ENCODE measurements around the gene ZBTB17. TPM values are rescaled to one million over a fixed set of nuclear protein-coding genes. Genes with fewer than 3 reads are reported as not detected.

ZBTB17 gene
- total and polyA plus RNA-seq, 2 experiments from 2014 or later = 16.8 to 32.3 TPM

- Histone ChIP-seq H3K36me3 (replicated peaks; ENCODE audit: insufficient read depth, low read depth) (no peaks in the 10 kb centered on the region), H2AFZ (no peak overlapping the region), H3K27me3 (no peaks in the 10 kb centered on the region), H3K9me3 (ENCODE audit: low read depth) (no peaks in the 10 kb centered on the region), H3K4me3 (no peak overlapping the region), H3K9me2 (replicated peaks; ENCODE audit: insufficient read depth) (no peaks in the 10 kb centered on the region), H3K27ac (no peak overlapping the region), H4K20me1 (ENCODE audit: insufficient read depth, poor library complexity, severe bottlenecking) (no peaks in the 10 kb centered on the region), H3K4me1 (ENCODE audit: insufficient read depth) (peaks cover 3% of the 10 kb centered on the region), H3K79me2 (peaks cover 11% of the 10 kb centered on the region), H3K4me2 (no peak overlapping the region)
- TF ChIP-seq CTCF (IDR thresholded peaks at IDR 0.05; ENCODE audit: poor library complexity) = no peak
- TF ChIP-seq EZH2 (IDR thresholded peaks at IDR 0.05; ENCODE audit: borderline replicate concordance) = no peak
- no peak for TF ChIP-seq EZH2phosphoT487 (IDR thresholded peaks at IDR 0.05; ENCODE audit: low read depth, severe bottlenecking, unreplicated experiment)
- DNase-seq (ENCODE audit: low spot score) = no peak
- WGBS (ENCODE audit: low lambda C conversion rate, missing lambda C conversion rate) = 96% methylated on average over 46 of the region's 55 CpGs
Observed at GRCh38 chr1:15944308-15945010, 31.4 kb downstream of the ZBTB17 start.

GRCh38 chr1:15943992-15944307 lies 32.0 kb downstream of the ZBTB17 start:
- Histone ChIP-seq H3K79me2 (peaks cover 11% of the 10 kb centered on the region), H3K4me1 (ENCODE audit: insufficient read depth) (peaks cover 2% of the 10 kb centered on the region), H3K9me3 (ENCODE audit: low read depth) (no peaks in the 10 kb centered on the region), H4K20me1 (ENCODE audit: insufficient read depth, poor library complexity, severe bottlenecking) (peaks cover 2% of the 10 kb centered on the region), H3K27ac (no peak overlapping the region), H3K4me2 (no peak overlapping the region), H2AFZ (no peak overlapping the region), H3K36me3 (replicated peaks; ENCODE audit: insufficient read depth, low read depth) (no peaks in the 10 kb centered on the region), H3K9me2 (replicated peaks; ENCODE audit: insufficient read depth) (no peaks in the 10 kb centered on the region), H3K27me3 (no peaks in the 10 kb centered on the region), H3K4me3 (no peak overlapping the region)
- TF ChIP-seq EZH2 (IDR thresholded peaks at IDR 0.05; ENCODE audit: borderline replicate concordance) (no peak), EZH2phosphoT487 (IDR thresholded peaks at IDR 0.05; ENCODE audit: low read depth, severe bottlenecking, unreplicated experiment) (no peak), CTCF (IDR thresholded peaks at IDR 0.05; ENCODE audit: poor library complexity) (no peak)
- DNase-seq (ENCODE audit: low spot score) = no peak
- 96% methylated on average over 18 of the region's 22 CpGs for WGBS (ENCODE audit: low lambda C conversion rate, missing lambda C conversion rate)

- no peak overlapping the region for H3K27ac ChIP-seq
- H3K4me1 ChIP-seq (ENCODE audit: insufficient read depth) = peaks cover 6% of the 10 kb centered on the region
- TF ChIP-seq CTCF (IDR thresholded peaks at IDR 0.05; ENCODE audit: poor library complexity) (no peak), EZH2phosphoT487 (IDR thresholded peaks at IDR 0.05; ENCODE audit: low read depth, severe bottlenecking, unreplicated experiment) (no peak), EZH2 (IDR thresholded peaks at IDR 0.05; ENCODE audit: borderline replicate concordance) (no peak)
- no peaks in the 10 kb centered on the region for H3K27me3 ChIP-seq
- WGBS (ENCODE audit: low lambda C conversion rate, missing lambda C conversion rate) = 94% methylated on average over 20 of the region's 33 CpGs
- H3K4me2 ChIP-seq = no peak overlapping the region
- no peaks in the 10 kb centered on the region for H3K36me3 ChIP-seq (replicated peaks; ENCODE audit: insufficient read depth, low read depth)
- H4K20me1 ChIP-seq (ENCODE audit: insufficient read depth, poor library complexity, severe bottlenecking) = peaks cover 3% of the 10 kb centered on the region
- no peaks in the 10 kb centered on the region for H3K9me3 ChIP-seq (ENCODE audit: low read depth)
- peaks cover 8% of the 10 kb centered on the region for H3K79me2 ChIP-seq
- no peak overlapping the region for H3K4me3 ChIP-seq
- DNase-seq (ENCODE audit: low spot score) = no peak
- no peaks in the 10 kb centered on the region for H3K9me2 ChIP-seq (replicated peaks; ENCODE audit: insufficient read depth)
- no peak overlapping the region for H2AFZ ChIP-seq
Observed at GRCh38 chr1:15943328-15943991, 32.4 kb downstream of the ZBTB17 start.

All from hepatocyte (in vitro differentiated cells).